Gastrocnemius medialis (tissue), 4 donors: ENCODE measurements around the gene RUNDC1. TPM values are rescaled to one million over a fixed set of nuclear protein-coding genes. Genes with fewer than 3 reads are reported as not detected.

ENCODE experiments used
- ATAC-seq, 2 donors: fragments of 150-250 bp; one replicate each; pipeline ENCODE4 v1.9.1; 2016
- DNase-seq, 2 donors: peaks; one replicate each; pipeline ENCODE4 v3.0.0-alpha.2; 2019
- H3K27ac ChIP-seq, 4 donors: fragments of 200-600 bp; sonication (generic); 1 replicate in 1 of 4; 2 replicates in 3 of 4; pipeline ENCODE4 v1.5.1; 2016 to 2018; ENCODE audit warnings: mild to moderate bottlenecking in 2 of 4, moderate library complexity in 1 of 4
- H3K27me3 ChIP-seq, 3 donors: fragments of 200-600 bp; sonication (generic) in 2 of 3; 1 replicate in 1 of 3; 2 replicates in 2 of 3; pipeline versions ENCODE4 v1.5.1 to v1.6.0; 2016 to 2019; ENCODE audit warnings: mild to moderate bottlenecking in 1 of 3, moderate library complexity in 1 of 3
- H3K36me3 ChIP-seq, 2 donors: fragments of 200-600 bp; sonication (generic) in 1 of 2; one replicate each; pipeline ENCODE4 v1.5.1; 2017 to 2018
- H3K4me1 ChIP-seq, 2 donors: fragments of 200-600 bp; sonication (generic) in 1 of 2; one replicate each; pipeline ENCODE4 v1.5.1; 2016 to 2017; ENCODE audit warnings: mild to moderate bottlenecking in 2 of 2
- H3K4me3 ChIP-seq, 4 donors: fragments of 200-600 bp; sonication (generic) in 3 of 4; 1 replicate in 1 of 4; 2 replicates in 3 of 4; pipeline ENCODE4 v1.5.1; 2016 to 2019; ENCODE audit warnings: mild to moderate bottlenecking in 2 of 4
- H3K9me3 ChIP-seq, 3 donors: fragments of 200-600 bp; sonication (generic) in 2 of 3; 1 replicate in 1 of 3; 2 replicates in 2 of 3; pipeline ENCODE4 v1.5.1; 2016 to 2019
- CTCF ChIP-seq, 5 experiments: fragments of 450-650 bp in 3 of 5; fragments of 200-600 bp in 2 of 5; sonication (generic) in 2 of 5; IDR thresholded peaks in 4 of 5; conservative IDR thresholded peaks in 1 of 5; 1 replicate in 4 of 5; 2 replicates in 1 of 5; pipeline ENCODE4 v1.5.1; 2016 to 2019; ENCODE audit warnings: antibody characterized with exemption in 5 of 5, mild to moderate bottlenecking in 3 of 5, moderate library complexity in 3 of 5
- POLR2A ChIP-seq, 2 donors: fragments of 450-650 bp; IDR thresholded peaks; one replicate each; pipeline ENCODE4 v1.6.1; 2017; ENCODE audit warnings: antibody characterized with exemption in 2 of 2, mild to moderate bottlenecking in 2 of 2, moderate library complexity in 2 of 2
- in situ Hi-C, 4 donors: fragments of 200-750 bp; cut with MboI; loops; one replicate each; pipeline versions ENCODE4 v1.15.0 to v1.8.0; 2017; ENCODE audit warnings: low sequenced_read_pairs in 4 of 4
- intact Hi-C: fragments of 100-400 bp; cut with DNase I; formaldehyde crosslinking; loops from one replicate; pipeline ENCODE4 v1.15.1; 2023; ENCODE audit warnings: low total_unique reads
- total RNA-seq, 4 donors: library from RNA; depleted of rRNA; stranded (reverse); fragments of >200 nt; gene quantifications; one replicate each; pipeline versions ENCODE4 v1.1.0 to v1.2.3, GENCODE V29; 2016

The RUNDC1 gene
- total RNA-seq, 4 donors from 2014 or later, result 13.8 to 19.8 (median 16.4) TPM

DNA sequence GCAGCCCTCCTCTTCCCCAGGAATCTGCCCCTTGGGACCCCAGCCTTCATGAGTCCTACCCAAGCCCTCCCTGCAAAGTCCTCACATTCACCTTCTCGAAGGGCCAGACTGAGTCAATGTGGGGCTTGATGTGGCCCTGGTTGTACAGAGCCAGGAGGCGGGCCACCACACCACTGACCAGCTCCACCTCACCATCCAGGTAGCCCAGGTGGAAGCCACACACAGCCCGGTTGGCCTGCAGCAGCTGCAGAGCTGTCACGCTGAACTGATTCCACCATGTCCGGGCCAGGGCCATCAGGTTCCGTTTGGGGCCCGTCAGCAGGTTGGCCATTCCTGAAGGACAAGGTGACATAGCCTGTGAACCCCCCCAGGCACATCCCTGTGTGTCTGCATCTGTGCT lies 35.9 kb downstream of the RUNDC1 start:
- ATAC-seq (no peak), DNase-seq (no peak)
- no peaks in the 10 kb centered on the region for H3K9me3 ChIP-seq
- intact Hi-C loops (no loop called here), in situ Hi-C loops (loop anchor here in 1 of 4 donors (25.0 kb wide), 1 partner anchor 296 kb away; no protein-coding TSS in a partner anchor)
- peaks cover 0 to 9% of the 10 kb centered on the region in 2 donors for H3K36me3 ChIP-seq
- no peak for TF ChIP-seq CTCF (IDR thresholded peaks at IDR 0.05 in 4 of 5, conservative IDR thresholded peaks at IDR 0.05 in 1 of 5)
- no peak for TF ChIP-seq POLR2A (IDR thresholded peaks at IDR 0.05)
- no peak overlapping the region for H3K4me3 ChIP-seq
- H3K4me1 ChIP-seq, result peaks cover 14 to 23% of the 10 kb centered on the region in 2 donors
- H3K27me3 ChIP-seq, result no peaks in the 10 kb centered on the region
- peak overlapping the region; percentile 65 to 78 (median 70) for H3K27ac ChIP-seq

DNA sequence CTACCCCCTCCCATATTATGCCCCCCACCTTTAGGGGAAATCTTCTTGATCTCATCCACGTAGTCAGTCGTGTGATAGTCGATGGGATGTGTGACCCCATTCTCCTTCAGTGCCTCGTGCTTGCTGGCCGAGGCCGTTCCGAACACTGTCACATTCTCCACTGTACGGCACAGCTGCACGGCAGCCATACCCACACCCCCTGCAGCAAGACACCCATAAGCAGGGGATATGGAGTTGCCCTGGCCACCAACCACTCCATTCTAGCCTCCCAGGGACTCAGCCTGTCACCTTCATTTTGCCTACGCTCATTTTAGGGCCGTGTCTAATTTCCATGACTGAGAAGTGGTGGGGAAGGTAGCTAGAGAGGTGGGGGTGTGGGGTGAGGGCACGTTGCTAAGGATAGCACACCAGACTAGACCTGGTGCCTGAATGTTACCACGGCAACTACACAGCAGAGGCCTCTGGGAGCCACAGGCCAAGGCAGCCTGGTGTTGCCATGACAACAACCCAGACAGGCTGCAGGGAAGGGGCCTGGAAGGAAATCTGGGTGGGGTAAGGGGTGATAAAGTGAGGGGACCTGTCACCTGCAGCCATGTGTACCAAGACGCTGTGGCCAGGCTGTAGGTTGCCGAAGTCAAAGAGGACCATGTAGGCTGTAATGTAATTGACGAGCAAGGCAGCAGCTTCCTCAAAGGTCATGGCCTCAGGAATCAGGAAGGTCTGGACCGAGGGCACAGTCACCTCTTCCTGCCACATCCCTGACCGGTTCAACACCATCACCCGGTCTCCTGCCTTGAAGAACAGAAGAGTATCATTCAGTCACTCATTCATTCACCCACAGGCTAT lies 37.9 kb downstream of the RUNDC1 start:
- H3K27ac ChIP-seq, result peak overlapping the region in 2 of 4 donors; percentile 9 to 83
- no peak for TF ChIP-seq POLR2A (IDR thresholded peaks at IDR 0.05)
- TF ChIP-seq CTCF (IDR thresholded peaks at IDR 0.05 in 4 of 5, conservative IDR thresholded peaks at IDR 0.05 in 1 of 5), result no peak
- no peak for DNase-seq
- H3K9me3 ChIP-seq, result no peaks in the 10 kb centered on the region
- peaks cover 21 to 27% of the 10 kb centered on the region in 2 donors for H3K4me1 ChIP-seq
- intact Hi-C loops, result no loop called here
- ATAC-seq, result no peak
- H3K27me3 ChIP-seq, result no peaks in the 10 kb centered on the region
- peaks cover 0 to 9% of the 10 kb centered on the region in 2 donors for H3K36me3 ChIP-seq
- H3K4me3 ChIP-seq, result no peak overlapping the region
- in situ Hi-C loops, result loop anchor here in 1 of 4 donors (25.0 kb wide), 1 partner anchor 294 kb away; no protein-coding TSS in a partner anchor

- peaks cover 0 to 9% of the 10 kb centered on the region in 2 donors for H3K36me3 ChIP-seq
- ATAC-seq (no peak), DNase-seq (no peak)
- peaks cover 21 to 26% of the 10 kb centered on the region in 2 donors for H3K4me1 ChIP-seq
- intact Hi-C loops (no loop called here), in situ Hi-C loops (loop anchor here in 1 of 4 donors (25.0 kb wide), 1 partner anchor 293 kb away; no protein-coding TSS in a partner anchor)
- TF ChIP-seq POLR2A (IDR thresholded peaks at IDR 0.05), result no peak
- no peak for TF ChIP-seq CTCF (IDR thresholded peaks at IDR 0.05 in 4 of 5, conservative IDR thresholded peaks at IDR 0.05 in 1 of 5)
- peak overlapping the region in 3 of 4 donors; percentile 79 to 83 (median 80) for H3K27ac ChIP-seq
- H3K27me3 ChIP-seq, result no peaks in the 10 kb centered on the region
- H3K4me3 ChIP-seq, result no peak overlapping the region
- H3K9me3 ChIP-seq, result no peaks in the 10 kb centered on the region
Observed at GRCh38 chr17:43018932-43019331, 38.6 kb downstream of the RUNDC1 start.

- TF ChIP-seq CTCF (IDR thresholded peaks at IDR 0.05 in 4 of 5, conservative IDR thresholded peaks at IDR 0.05 in 1 of 5) (no peak), POLR2A (IDR thresholded peaks at IDR 0.05) (no peak)
- H3K4me1 ChIP-seq, result peaks cover 23 to 27% of the 10 kb centered on the region in 2 donors
- H3K27me3 ChIP-seq, result no peaks in the 10 kb centered on the region
- peaks cover 0 to 9% of the 10 kb centered on the region in 2 donors for H3K36me3 ChIP-seq
- no peaks in the 10 kb centered on the region for H3K9me3 ChIP-seq
- in situ Hi-C loops, result loop anchor here in 1 of 4 donors (25.0 kb wide), 1 partner anchor 293 kb away; no protein-coding TSS in a partner anchor
- no peak for ATAC-seq
- intact Hi-C loops, result no loop called here
- H3K4me3 ChIP-seq, result peak overlapping the region in 1 of 4 donors; percentile 93
- H3K27ac ChIP-seq, result peak overlapping the region; percentile 79 to 83 (median 80)
- DNase-seq, result no peak
Observed at GRCh38 chr17:43019418-43019817, 39.1 kb downstream of the RUNDC1 start.
